IMR-90 (cell line): ENCODE results near the gene KRTAP19-1. TPM values are rescaled to one million over a fixed set of nuclear protein-coding genes. Genes with fewer than 3 reads are reported as not detected.

Experiments
- ATAC-seq: fragments of 200-7000 bp; cut with Tn5 transposase; 2 replicates; pipeline ENCODE4 v1.9.1; 2020; ENCODE audit warnings: low read depth, mild to moderate bottlenecking, moderate library complexity
- BruUV-seq: library from RNA; stranded (reverse); fragments of 400-500 nt; replicated peaks from 2 replicates; lab custom pipeline; 2021; lab: Mats Ljungman, UMichigan
- CTCF ChIA-PET: fragments of 300-600 bp; formaldehyde crosslinking; extraction: SDS; loops from one replicate; lab custom pipeline; 2021; ENCODE audit warnings: antibody characterized with exemption; lab: Yijun Ruan, JAX
- POLR2A ChIA-PET: fragments of 300-600 bp; sonication (Branson Sonifier 250); formaldehyde crosslinking; loops from one replicate; lab custom pipeline; 2022; ENCODE audit warnings: antibody characterized with exemption; ENCODE audit not compliant: unreplicated experiment; lab: Charles Lee
- DNase-seq: peaks from one replicate; pipeline ENCODE4 v3.0.0; 2013
- H2AFZ ChIP-seq: replicated peaks from 2 replicates; pipeline ENCODE3; 2013; ENCODE audit warnings: low read length, mild to moderate bottlenecking; ENCODE audit not compliant: poor library complexity
- H2AK5ac ChIP-seq: 2 replicates; pipeline ENCODE4 v1.6.1; 2013; ENCODE audit warnings: low read depth, low read length, inconsistent platforms
- H2AK9ac ChIP-seq: replicated peaks from 2 replicates; pipeline ENCODE3; 2013; ENCODE audit warnings: mild to moderate bottlenecking, low read depth, low read length, moderate library complexity; ENCODE audit not compliant: poor library complexity
- H2BK120ac ChIP-seq: 2 replicates; pipeline ENCODE4 v1.6.1; 2013; ENCODE audit warnings: low read depth, low read length, inconsistent platforms
- H2BK15ac ChIP-seq: 3 replicates; pipeline ENCODE4 v1.6.1; 2013; ENCODE audit warnings: low read depth, low read length, inconsistent platforms
- H2BK20ac ChIP-seq: 2 replicates; pipeline ENCODE4 v1.6.1; 2013; ENCODE audit warnings: low read depth, mild to moderate bottlenecking, inconsistent platforms, low read length, moderate library complexity
- H2BK5ac ChIP-seq: 2 replicates; pipeline ENCODE4 v1.6.1; 2013; ENCODE audit warnings: mild to moderate bottlenecking, low read depth, low read length, inconsistent platforms; ENCODE audit not compliant: poor library complexity, severe bottlenecking
- H3K14ac ChIP-seq: replicated peaks from 2 replicates; pipeline ENCODE4 v1.6.1; 2013; ENCODE audit warnings: low read depth, low read length, inconsistent platforms
- H3K18ac ChIP-seq: 2 replicates; pipeline ENCODE4 v1.6.1; 2013; ENCODE audit warnings: low read depth, low read length, control low read depth
- H3K23ac ChIP-seq: 2 replicates; pipeline ENCODE4 v1.6.1; 2013; ENCODE audit warnings: low read depth, low read length, inconsistent platforms
- H3K27ac ChIP-seq: 2 replicates; pipeline ENCODE4 v1.5.1; 2013; ENCODE audit warnings: mild to moderate bottlenecking, control low read depth, low read length; ENCODE audit not compliant: insufficient read depth
- H3K27me3 ChIP-seq: 2 replicates; pipeline ENCODE4 v1.6.1; 2013; ENCODE audit warnings: low read length; ENCODE audit not compliant: control insufficient read depth, insufficient read depth
- H3K36me3 ChIP-seq: 2 replicates; pipeline ENCODE4 v1.6.1; 2013; ENCODE audit warnings: low read length, mixed read lengths; ENCODE audit not compliant: control insufficient read depth, insufficient read depth
- H3K4ac ChIP-seq: 2 replicates; pipeline ENCODE4 v1.6.1; 2013; ENCODE audit warnings: low read depth, low read length, inconsistent platforms
- H3K4me1 ChIP-seq: 2 replicates; pipeline ENCODE4 v1.6.1; 2013; ENCODE audit warnings: low read length, mixed read lengths; ENCODE audit not compliant: control insufficient read depth, insufficient read depth
- H3K4me2 ChIP-seq: 2 replicates; pipeline ENCODE4 v1.6.1; 2013; ENCODE audit warnings: low read depth, mild to moderate bottlenecking, control low read depth, low read length, moderate library complexity
- H3K4me3 ChIP-seq: 2 replicates; pipeline ENCODE4 v1.5.1; 2013; ENCODE audit warnings: low read depth, mild to moderate bottlenecking, control low read depth, low read length, moderate library complexity; ENCODE audit not compliant: insufficient read depth
- H3K56ac ChIP-seq: 2 replicates; pipeline ENCODE4 v1.6.1; 2013; ENCODE audit warnings: low read length, inconsistent platforms; ENCODE audit not compliant: insufficient read depth; ENCODE audit errors: extremely low read depth
- H3K79me1 ChIP-seq, 2 experiments: 2 replicates each; pipeline ENCODE4 v1.6.1; 2013; ENCODE audit warnings: low read length in 2 of 2, inconsistent platforms in 1 of 2, low read depth in 1 of 2
- H3K9ac ChIP-seq: 2 replicates; pipeline ENCODE4 v1.6.1; 2013; ENCODE audit warnings: low read depth, low read length, control low read depth
- H3K9me1 ChIP-seq: 2 replicates; pipeline ENCODE4 v1.6.1; 2013; ENCODE audit warnings: low read length, inconsistent platforms; ENCODE audit not compliant: insufficient read depth
- H3K9me3 ChIP-seq: 2 replicates; pipeline ENCODE4 v1.6.1; 2013; ENCODE audit warnings: low read length; ENCODE audit not compliant: control insufficient read depth, insufficient read depth
- H4K20me1 ChIP-seq: 2 replicates; pipeline ENCODE4 v1.6.1; 2013; ENCODE audit warnings: low read length, inconsistent platforms; ENCODE audit not compliant: insufficient read depth
- H4K5ac ChIP-seq: 2 replicates; pipeline ENCODE4 v1.6.1; 2013; ENCODE audit warnings: mild to moderate bottlenecking, low read depth, low read length, control low read depth
- H4K8ac ChIP-seq, 2 experiments: 2 replicates each; pipeline ENCODE4 v1.6.1; 2013; ENCODE audit warnings: low read depth in 2 of 2, low read length in 2 of 2, control low read depth in 1 of 2, inconsistent platforms in 1 of 2
- H4K91ac ChIP-seq: 2 replicates; pipeline ENCODE4 v1.6.1; 2013; ENCODE audit warnings: low read depth, low read length, inconsistent platforms; ENCODE audit not compliant: insufficient read depth
- BHLHE40 ChIP-seq: fragments of 150-350 bp; IDR thresholded peaks from 2 replicates; pipeline ENCODE4 v1.6.1; 2016; ENCODE audit warnings: mild to moderate bottlenecking, low read depth, low read length
- CEBPB ChIP-seq: IDR thresholded peaks from 2 replicates; pipeline ENCODE4 v1.6.1; 2012; ENCODE audit warnings: low read depth, low read length, improper control_type of control experiment
- CHD1 ChIP-seq: IDR thresholded peaks from 2 replicates; pipeline ENCODE4 v1.6.1; 2012; ENCODE audit warnings: low read depth, low read length, improper control_type of control experiment
- CTCF ChIP-seq: conservative IDR thresholded peaks from 2 replicates; pipeline ENCODE4 v1.5.1; 2012; ENCODE audit warnings: mild to moderate bottlenecking, low read depth, low read length, improper control_type of control experiment
- ELK1 ChIP-seq: fragments of 150-350 bp; IDR thresholded peaks from 2 replicates; pipeline ENCODE4 v1.6.1; 2016; ENCODE audit warnings: low read depth, mild to moderate bottlenecking, low read length, moderate library complexity, borderline replicate concordance
- FOS ChIP-seq: fragments of 150-350 bp; IDR thresholded peaks from 2 replicates; pipeline ENCODE4 v1.6.1; 2016; ENCODE audit warnings: low read depth, low read length
- MAFK ChIP-seq: IDR thresholded peaks from 2 replicates; pipeline ENCODE4 v1.6.1; 2012; ENCODE audit warnings: low read depth, low read length, improper control_type of control experiment
- MXI1 ChIP-seq: IDR thresholded peaks from 2 replicates; pipeline ENCODE4 v1.6.1; 2012; ENCODE audit warnings: low read depth, mild to moderate bottlenecking, low read length, moderate library complexity, borderline replicate concordance
- POLR2A ChIP-seq: IDR thresholded peaks from 2 replicates; pipeline ENCODE4 v1.6.1; 2012; ENCODE audit warnings: mild to moderate bottlenecking, low read depth, low read length
- RAD21 ChIP-seq: IDR thresholded peaks from 2 replicates; pipeline ENCODE4 v1.6.1; 2012; ENCODE audit warnings: low read length, improper control_type of control experiment
- RFX5 ChIP-seq: IDR thresholded peaks from 2 replicates; pipeline ENCODE4 v1.8.0; 2012; ENCODE audit warnings: low read depth, mild to moderate bottlenecking, low read length, moderate library complexity
- SMC3 ChIP-seq: fragments of 150-350 bp; IDR thresholded peaks from 2 replicates; pipeline ENCODE4 v1.6.1; 2016; ENCODE audit warnings: low read depth, mild to moderate bottlenecking, antibody characterized with exemption, low read length, moderate library complexity
- USF2 ChIP-seq: fragments of 150-350 bp; IDR thresholded peaks from 2 replicates; pipeline ENCODE4 v1.6.1; 2017; ENCODE audit warnings: mild to moderate bottlenecking, antibody characterized with exemption, low read length, low read depth
- WGBS, 2 experiments: methylation state at CpG; one replicate each; pipeline versions ENCODE4 v1.1.5 to v1.1.7; 2013; ENCODE audit warnings: missing lambda C conversion rate in 2 of 2; ENCODE audit not compliant: insufficient read length in 1 of 2; ENCODE audit errors: extremely low coverage in 2 of 2; 5-methylcytosine and 5-hydroxymethylcytosine counted together
- dilution Hi-C: fragments of 300-500 bp; cut with HindIII; formaldehyde crosslinking; loops from one replicate; pipeline ENCODE4 v1.14.3; 2018; ENCODE audit warnings: low sequenced_read_pairs; ENCODE audit not compliant: unreplicated experiment
- in situ Hi-C: fragments of 300-500 bp; cut with MboI; formaldehyde crosslinking; loops from 3 replicates; pipeline ENCODE4 v1.14.3; 2019; ENCODE audit warnings: low sequenced_read_pairs, inconsistent platforms, mixed read lengths
- intact Hi-C: fragments of 100-400 bp; cut with micrococcal nuclease; formaldehyde crosslinking; loops from 2 replicates; pipeline ENCODE4 v1.10.0; 2022
- polyA plus RNA-seq, 3 experiments: library from polyadenylated mRNA; depleted of rRNA; stranded (reverse); fragments of >200 nt; gene quantifications; 2 replicates each; pipeline ENCODE4 v1.2.3, GENCODE V29; 2012; ENCODE audit warnings: low replicate concordance in 1 of 3
- total RNA-seq: library from RNA; depleted of rRNA; stranded (reverse); fragments of >200 nt; gene quantifications from 2 replicates; pipeline ENCODE4 v1.2.3, GENCODE V29; 2012

Gene KRTAP19-1
- total and polyA plus RNA-seq, 2 of the 4 experiments (the other 2 are of a cell fraction): not detected

GRCh38 chr21:30434033-30434631 lies 46.0 kb downstream of the KRTAP19-1 start:
- no peaks in the 10 kb centered on the region for H3K79me1 ChIP-seq
- no peak for ATAC-seq
- no peak overlapping the region for H2BK15ac ChIP-seq
- no peak overlapping the region for H2BK5ac ChIP-seq
- H3K9me3 ChIP-seq: peaks cover 15% of the 10 kb centered on the region
- no peak overlapping the region for H3K27ac ChIP-seq
- no TSS peak for BruUV-seq
- H3K4me3 ChIP-seq: no peak overlapping the region
- H4K5ac ChIP-seq: no peak overlapping the region
- no peak overlapping the region for H2BK20ac ChIP-seq
- H4K8ac ChIP-seq: no peak overlapping the region
- H3K4ac ChIP-seq: no peak overlapping the region
- no CpG with 5 or more reads among the region's 10 CpGs for WGBS, 2 experiments
- intact Hi-C loops: no loop called here
- DNase-seq: no peak
- no peak overlapping the region for H3K14ac ChIP-seq
- H2BK120ac ChIP-seq: no peak overlapping the region
- dilution Hi-C loops: no loop called here
- H3K18ac ChIP-seq: no peak overlapping the region
- TF ChIP-seq RAD21 (no peak), MAFK (no peak), RFX5 (no peak), FOS (no peak), CTCF (no peak; the same call in 1 of the 2 replicates), SMC3 (no peak), POLR2A (no peak), USF2 (no peak), CHD1 (no peak), MXI1 (no peak), CEBPB (no peak), BHLHE40 (no peak), ELK1 (no peak)
- H2AK9ac ChIP-seq: no peak overlapping the region
- H2AFZ ChIP-seq: no peak overlapping the region
- H3K56ac ChIP-seq: no peak overlapping the region
- H3K36me3 ChIP-seq: no peaks in the 10 kb centered on the region
- H3K4me2 ChIP-seq: no peak overlapping the region
- ChIA-PET POLR2A (no interaction called here), CTCF (no interaction called here)
- no peak overlapping the region for H3K9ac ChIP-seq
- H2AK5ac ChIP-seq: no peak overlapping the region
- no peak overlapping the region for H3K23ac ChIP-seq
- H4K20me1 ChIP-seq: no peaks in the 10 kb centered on the region
- in situ Hi-C loops: no loop called here
- H3K9me1 ChIP-seq: no peaks in the 10 kb centered on the region
- H3K4me1 ChIP-seq: no peaks in the 10 kb centered on the region
- H3K27me3 ChIP-seq: no peaks in the 10 kb centered on the region
- no peak overlapping the region for H4K91ac ChIP-seq
